ENCODE data around the gene PPP1R36. TPM values are rescaled to one million over a fixed set of nuclear protein-coding genes. Genes with fewer than 3 reads are reported as not detected.
"Not testable (repeated sequence)": the region's sequence is repeated elsewhere in the genome, so short reads cannot be mapped to it uniquely, and the experiment has no call there.

Gene PPP1R36
- total RNA-seq, 1 donor from 2014 or later = 1.3 TPM

- Mint-ChIP-seq H3K4me1 (peaks cover 37% of the 10 kb centered on the region), H3K36me3 (no peaks in the 10 kb centered on the region), H3K9me3 (no peaks in the 10 kb centered on the region), H3K4me3 (no peak overlapping the region), H3K27me3 (ENCODE audit: low read depth) (no peaks in the 10 kb centered on the region), H3K27ac (no peak overlapping the region)
- DNase-seq (ENCODE audit: low spot score in 2 of 2, unreplicated experiment in 2 of 2) = no peak
- TF ChIP-seq, protein P1, sequence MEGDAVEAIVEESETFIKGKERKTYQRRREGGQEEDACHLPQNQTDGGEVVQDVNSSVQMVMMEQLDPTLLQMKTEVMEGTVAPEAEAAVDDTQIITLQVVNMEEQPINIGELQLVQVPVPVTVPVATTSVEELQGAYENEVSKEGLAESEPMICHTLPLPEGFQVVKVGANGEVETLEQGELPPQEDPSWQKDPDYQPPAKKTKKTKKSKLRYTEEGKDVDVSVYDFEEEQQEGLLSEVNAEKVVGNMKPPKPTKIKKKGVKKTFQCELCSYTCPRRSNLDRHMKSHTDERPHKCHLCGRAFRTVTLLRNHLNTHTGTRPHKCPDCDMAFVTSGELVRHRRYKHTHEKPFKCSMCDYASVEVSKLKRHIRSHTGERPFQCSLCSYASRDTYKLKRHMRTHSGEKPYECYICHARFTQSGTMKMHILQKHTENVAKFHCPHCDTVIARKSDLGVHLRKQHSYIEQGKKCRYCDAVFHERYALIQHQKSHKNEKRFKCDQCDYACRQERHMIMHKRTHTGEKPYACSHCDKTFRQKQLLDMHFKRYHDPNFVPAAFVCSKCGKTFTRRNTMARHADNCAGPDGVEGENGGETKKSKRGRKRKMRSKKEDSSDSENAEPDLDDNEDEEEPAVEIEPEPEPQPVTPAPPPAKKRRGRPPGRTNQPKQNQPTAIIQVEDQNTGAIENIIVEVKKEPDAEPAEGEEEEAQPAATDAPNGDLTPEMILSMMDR (IDR thresholded peaks at IDR 0.05; ENCODE audit: unreplicated experiment) = no peak
Measured at GRCh38 chr14:64563696-64564095, 13.9 kb downstream of the PPP1R36 start.

DNA sequence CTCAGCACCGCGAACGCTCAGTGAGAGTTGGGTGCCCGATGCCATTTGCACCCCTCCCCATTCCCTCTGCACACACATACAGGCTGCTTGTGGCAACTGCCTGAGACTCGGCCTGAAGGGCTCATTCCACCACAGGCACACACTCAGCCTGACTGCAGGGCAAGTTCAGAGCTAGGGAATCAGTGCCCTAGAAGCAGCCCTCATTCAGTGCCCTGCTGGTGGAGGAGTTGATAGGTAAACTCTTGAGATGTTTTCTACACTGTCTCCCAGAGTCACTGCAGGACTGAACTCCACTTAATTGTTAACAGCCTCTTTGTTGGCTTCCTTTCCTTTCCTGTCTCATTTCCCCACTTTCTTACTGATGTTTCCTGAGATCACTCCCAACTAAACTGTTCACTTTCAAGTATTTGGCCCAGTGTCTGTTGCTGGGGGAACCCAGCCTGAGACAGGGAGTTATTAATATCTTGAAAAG, 16.9 kb downstream of the PPP1R36 start:
- H3K9me3 Mint-ChIP-seq = no peaks in the 10 kb centered on the region
- no peak for DNase-seq (ENCODE audit: low spot score in 2 of 2, unreplicated experiment in 2 of 2)
- H3K27ac Mint-ChIP-seq = peak overlapping the region; percentile 92
- H3K36me3 Mint-ChIP-seq = no peaks in the 10 kb centered on the region
- no peaks in the 10 kb centered on the region for H3K27me3 Mint-ChIP-seq (ENCODE audit: low read depth)
- H3K4me3 Mint-ChIP-seq = no peak overlapping the region
- TF ChIP-seq, protein P1 (IDR thresholded peaks at IDR 0.05; ENCODE audit: unreplicated experiment) = no peak
- peaks cover 40% of the 10 kb centered on the region for H3K4me1 Mint-ChIP-seq

DNA sequence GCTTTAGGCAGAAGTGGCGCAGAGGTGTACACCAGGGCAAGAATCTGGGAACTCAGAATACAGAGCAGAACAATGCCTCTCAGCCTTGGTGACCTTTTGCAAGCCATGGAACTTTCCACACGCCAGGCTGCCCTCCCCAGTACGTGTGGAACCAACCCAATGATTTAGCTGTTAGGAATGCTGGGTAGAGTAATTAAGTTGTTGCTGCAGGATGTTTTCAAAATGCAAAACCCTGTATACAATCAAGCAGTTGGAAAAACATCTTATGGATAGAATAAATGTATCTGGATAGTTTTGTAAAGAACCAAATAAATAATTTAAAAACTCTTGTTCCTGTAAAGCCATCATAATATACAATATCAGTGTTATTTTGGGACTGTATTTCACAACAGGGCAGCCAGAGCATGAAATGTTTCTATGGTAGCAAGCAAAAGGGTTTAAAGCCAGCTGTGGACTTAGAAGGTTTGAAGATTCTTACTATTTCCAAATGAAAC, 19.4 kb downstream of the PPP1R36 start:
- TF ChIP-seq, protein P1 (IDR thresholded peaks at IDR 0.05; ENCODE audit: unreplicated experiment) = no peak
- H3K27me3 Mint-ChIP-seq (ENCODE audit: low read depth) = no peaks in the 10 kb centered on the region
- no peak overlapping the region for H3K4me3 Mint-ChIP-seq
- no peaks in the 10 kb centered on the region for H3K36me3 Mint-ChIP-seq
- no peak for DNase-seq (ENCODE audit: low spot score in 2 of 2, unreplicated experiment in 2 of 2)
- peaks cover 33% of the 10 kb centered on the region for H3K4me1 Mint-ChIP-seq
- no peaks in the 10 kb centered on the region for H3K9me3 Mint-ChIP-seq
- peak overlapping the region; percentile 82 for H3K27ac Mint-ChIP-seq

DNA sequence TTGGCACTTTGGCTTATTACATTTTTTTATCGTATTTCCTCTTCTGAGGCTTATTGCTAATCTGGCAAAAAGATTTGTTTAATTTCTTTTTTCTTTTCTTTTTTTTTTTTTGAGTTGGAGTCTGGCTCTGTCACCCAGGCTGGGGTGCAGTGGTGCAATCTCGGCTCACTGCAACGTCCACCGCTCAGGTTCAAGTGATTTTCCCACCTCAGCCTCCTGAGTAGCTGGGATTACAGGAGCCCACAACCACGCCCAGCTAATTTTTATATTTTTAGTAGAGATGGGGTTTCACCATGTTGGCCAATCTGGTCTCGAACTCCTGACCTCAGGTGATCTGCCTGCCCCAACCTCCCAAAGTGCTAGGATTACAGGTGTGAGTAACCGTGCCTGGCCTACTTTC, 19.9 kb downstream of the PPP1R36 start:
- H3K9me3 Mint-ChIP-seq; H3K27ac Mint-ChIP-seq; H3K36me3 Mint-ChIP-seq; H3K4me3 Mint-ChIP-seq; DNase-seq (ENCODE audit: low spot score in 2 of 2, unreplicated experiment in 2 of 2); H3K27me3 Mint-ChIP-seq (ENCODE audit: low read depth): not testable (repeated sequence)
- H3K4me1 Mint-ChIP-seq = peaks cover 29% of the 10 kb centered on the region

DNA sequence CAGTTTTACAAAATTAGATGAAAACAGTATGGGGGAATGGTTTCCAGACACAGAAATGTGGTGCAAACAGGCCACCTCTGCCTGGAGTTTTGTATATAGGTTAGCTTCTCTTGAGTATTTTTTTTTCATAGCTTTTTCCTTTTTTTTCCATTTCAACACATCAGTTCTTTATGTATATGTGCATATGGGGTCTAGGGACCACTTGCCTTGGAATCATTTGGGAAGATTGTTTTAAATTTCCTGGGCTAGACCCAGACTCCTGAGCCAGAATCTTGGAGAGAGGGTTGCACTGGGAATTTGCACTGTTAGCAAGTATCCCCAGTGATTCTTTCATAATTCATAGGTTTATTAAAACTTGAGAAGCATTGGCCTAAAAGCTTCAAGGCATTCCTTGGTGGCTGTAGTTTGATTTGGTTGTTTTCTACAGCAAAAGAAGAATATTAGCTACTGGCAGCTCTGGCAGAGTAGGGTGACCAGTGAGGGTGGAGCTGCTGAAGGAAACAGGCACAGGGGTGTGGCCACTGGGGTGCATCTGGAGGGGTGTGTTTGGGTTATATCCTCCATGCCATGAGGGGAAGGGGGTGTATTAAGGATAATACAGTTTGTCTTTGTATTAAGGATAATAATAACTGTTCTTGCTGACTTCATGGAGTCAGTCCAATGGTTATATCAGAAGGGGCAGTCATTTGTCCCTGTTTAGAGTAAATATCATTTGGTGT, 22.8 kb downstream of the PPP1R36 start:
- H3K4me1 Mint-ChIP-seq = peaks cover 10% of the 10 kb centered on the region
- H3K27ac Mint-ChIP-seq = peak overlapping the region; percentile 25
- no peaks in the 10 kb centered on the region for H3K9me3 Mint-ChIP-seq
- no peak overlapping the region for H3K4me3 Mint-ChIP-seq
- no peaks in the 10 kb centered on the region for H3K27me3 Mint-ChIP-seq (ENCODE audit: low read depth)
- TF ChIP-seq, protein P1 (IDR thresholded peaks at IDR 0.05; ENCODE audit: unreplicated experiment) = no peak
- no peak for DNase-seq (ENCODE audit: low spot score in 2 of 2, unreplicated experiment in 2 of 2)
- no peaks in the 10 kb centered on the region for H3K36me3 Mint-ChIP-seq

DNA sequence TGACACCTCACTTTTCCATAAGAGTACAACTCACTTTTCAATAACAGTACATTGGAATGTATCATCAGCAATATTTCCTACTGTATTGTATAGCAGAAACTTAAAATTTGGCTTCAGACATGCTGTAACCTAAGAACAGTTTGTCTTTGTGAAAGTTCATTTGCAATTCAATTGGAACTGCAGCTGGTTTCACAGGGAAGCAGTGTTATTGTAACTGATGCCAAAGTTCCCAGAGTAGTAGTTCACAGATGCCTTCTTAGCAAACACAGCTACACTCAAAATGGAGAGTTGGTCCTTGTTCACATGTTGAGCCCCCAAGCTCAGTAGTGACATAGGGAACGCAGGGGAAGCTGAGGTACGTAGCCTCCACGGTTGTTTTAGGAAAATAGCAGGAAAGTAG, 23.3 kb downstream of the PPP1R36 start:
- Mint-ChIP-seq H3K36me3 (no peaks in the 10 kb centered on the region), H3K27ac (no peak overlapping the region), H3K4me3 (no peak overlapping the region), H3K9me3 (no peaks in the 10 kb centered on the region), H3K27me3 (ENCODE audit: low read depth) (no peaks in the 10 kb centered on the region), H3K4me1 (peaks cover 10% of the 10 kb centered on the region)
- DNase-seq (ENCODE audit: low spot score in 2 of 2, unreplicated experiment in 2 of 2) = no peak
- TF ChIP-seq, protein P1 (IDR thresholded peaks at IDR 0.05; ENCODE audit: unreplicated experiment) = no peak
